ENCODE data around the gene CASTOR2.
"Not testable (repeated sequence)": the region's sequence is repeated elsewhere in the genome, so short reads cannot be mapped to it uniquely, and the experiment has no call there.

DNA sequence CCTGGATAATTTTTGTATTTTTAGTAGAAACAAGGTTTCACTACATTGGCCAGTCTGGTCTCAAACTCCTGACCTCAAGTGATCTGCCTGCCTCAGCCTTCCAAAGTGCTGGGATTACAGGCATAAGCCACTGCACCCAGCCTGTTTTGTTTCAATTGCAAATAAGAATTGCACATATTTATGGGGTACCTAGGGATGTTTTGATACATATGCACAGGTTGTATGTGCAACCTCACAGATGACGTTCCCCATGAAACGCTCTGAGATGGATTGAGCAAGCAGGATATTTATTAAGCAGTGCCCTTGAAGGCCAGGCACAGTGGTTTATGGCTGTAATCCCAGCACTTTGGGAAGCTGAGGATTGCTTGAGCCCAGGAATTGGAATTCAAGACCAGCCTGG, 25.1 kb upstream of the CASTOR2 start:
- not testable (repeated sequence) for TF ChIP-seq CTCF, POLR2AphosphoS5 (IDR thresholded peaks at IDR 0.05)

Measured in suprapubic skin (tissue), 3 donors.